ENCODE results near the gene ID3. TPM values are rescaled to one million over a fixed set of nuclear protein-coding genes. Genes with fewer than 3 reads are reported as not detected.

The ID3 gene
- total and polyA plus RNA-seq, 2 of the 8 experiments (the other 6 are each of a cell fraction or from before 2014, with no cell fraction given) = 240 to 304 TPM

DNA sequence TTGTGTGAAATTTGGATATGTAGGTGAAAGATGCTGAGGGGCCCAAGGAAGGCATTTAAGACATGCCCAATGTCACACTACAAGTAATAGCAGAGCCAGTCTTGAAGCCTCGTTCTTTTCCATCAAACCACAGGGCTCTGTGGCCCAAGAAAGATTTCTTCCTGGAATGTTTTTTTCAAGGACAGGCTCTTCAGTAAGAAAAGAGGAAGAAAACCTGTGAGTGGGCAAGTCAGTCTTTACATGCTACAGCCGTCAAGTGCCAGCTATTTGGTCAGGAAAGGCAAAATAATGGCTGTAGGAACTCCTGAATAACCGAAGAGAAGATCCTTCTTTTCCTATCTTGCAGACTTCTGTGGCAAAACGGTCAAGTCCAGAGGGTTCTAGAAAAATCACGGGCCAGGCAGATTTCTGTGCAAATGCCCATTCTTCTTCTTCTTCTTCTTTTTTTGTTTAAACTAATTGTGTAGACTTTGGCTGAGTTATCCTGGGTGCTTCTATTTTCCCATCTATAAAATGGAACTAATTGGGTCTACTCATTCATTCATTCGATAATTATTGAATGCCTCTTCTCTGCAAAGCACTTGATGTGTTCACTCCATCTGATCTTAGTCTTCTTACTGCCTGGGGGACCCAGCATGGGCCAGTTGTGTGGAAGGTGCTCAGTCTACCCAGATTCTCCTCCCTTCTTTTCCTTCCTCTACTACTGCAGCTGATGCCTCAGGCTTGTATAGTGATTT is 1.9 kb upstream of the ID3 start:
- Histone ChIP-seq H3K27ac (ENCODE audit: low read depth, low read length) (no peak overlapping the region), H2AFZ (ENCODE audit: low read length) (no peak overlapping the region), H3K4me2 (ENCODE audit: insufficient read depth in 1 of 2, low read depth in 2 of 2, low read length in 2 of 2) (peak overlapping the region; percentile 37 to 98; a peak in 2 of 4 replicates), H3K4me3 (ENCODE audit: extremely low read depth in 1 of 4, insufficient read depth in 2 of 4, low read depth in 3 of 4, low read length in 4 of 4) (no peak overlapping the region; a peak in 1 of 8 replicates), H3K79me2 (ENCODE audit: control insufficient read depth in 1 of 2, insufficient read depth in 2 of 2, low read length in 2 of 2) (peaks cover 4 to 20% of the 10 kb centered on the region in 2 experiments), H3K14ac (ENCODE audit: insufficient read length) (no peak overlapping the region), H2BK120ac (replicated peaks; ENCODE audit: low read depth, low read length) (no peak overlapping the region), H3K56ac (replicated peaks; ENCODE audit: insufficient read length, low read depth, low read length) (no peak overlapping the region), H4K91ac (replicated peaks; ENCODE audit: insufficient read length, low read length) (no peak overlapping the region), H3K23ac (ENCODE audit: insufficient read length) (no peak overlapping the region), H2BK15ac (ENCODE audit: low read length) (no peak overlapping the region), H2BK12ac (ENCODE audit: low read depth, low read length) (peak overlapping the region; percentile 88), H3K18ac (ENCODE audit: extremely low read depth, low read length) (peak overlapping the region; percentile 44; the same call in 1 of the 2 replicates), H2BK5ac (ENCODE audit: low read depth, low read length) (peak overlapping the region; percentile 67; the same call in 1 of the 2 replicates), H3K4me1 (replicated peaks in 1 of 4; ENCODE audit: control insufficient read depth in 3 of 4, insufficient read depth in 4 of 4, low read length in 3 of 4) (peaks cover 14 to 37% (median 21%) of the 10 kb centered on the region in 4 experiments), H2AK5ac (ENCODE audit: low read depth, low read length) (peak overlapping the region; percentile 84), H3K27me3 (replicated peaks in 1 of 4; ENCODE audit: control insufficient read depth in 3 of 4, extremely low read depth in 1 of 4, insufficient read depth in 3 of 4, low read length in 3 of 4) (peaks cover 0 to 4% (median 0%) of the 10 kb centered on the region in 4 experiments; a peak in 3 of 7 replicates), H3K23me2 (ENCODE audit: low read depth, low read length) (peaks cover 17% of the 10 kb centered on the region), H3K36me3 (ENCODE audit: control insufficient read depth in 2 of 4, insufficient read depth in 4 of 4, low read length in 3 of 4) (peaks cover 0 to 19% (median 0%) of the 10 kb centered on the region in 4 experiments; a peak in 5 of 8 replicates), H4K20me1 (replicated peaks in 1 of 2; ENCODE audit: control insufficient read depth in 1 of 2, insufficient read depth in 2 of 2, low read length in 2 of 2) (peaks cover 5 to 13% of the 10 kb centered on the region in 2 experiments), H3K9me3 (ENCODE audit: insufficient read depth in 2 of 2, low read depth in 1 of 2, low read length in 1 of 2) (no peaks in the 10 kb centered on the region), H4K8ac (ENCODE audit: extremely low read depth, insufficient read depth, low read length) (no peak overlapping the region), H3K4ac (replicated peaks; ENCODE audit: insufficient read length, low read depth, low read length) (no peak overlapping the region), H2BK20ac (ENCODE audit: low read length) (peak overlapping the region; percentile 92), H3K9ac (replicated peaks in 1 of 4; ENCODE audit: extremely low read depth in 1 of 4, low read depth in 3 of 4, low read length in 3 of 4) (no peak overlapping the region), H4K5ac (ENCODE audit: insufficient read length, low read depth, low read length) (no peak overlapping the region), H3K79me1 (ENCODE audit: low read depth, low read length) (no peaks in the 10 kb centered on the region; the same call in 1 of the 2 replicates)
- DNase-seq (ENCODE audit: low read depth in 1 of 2, low spot score in 2 of 2) (no peak), FAIRE-seq (no peak)
- WGBS, 2 experiments (ENCODE audit: extremely low coverage in 1 of 2, insufficient coverage in 1 of 2, insufficient read length in 1 of 2, insufficient replicate concordance in 2 of 2, low coverage in 1 of 2, low lambda C conversion rate in 2 of 2, missing lambda C conversion rate in 1 of 2) = 85% methylated on average over 6 of the region's 6 CpGs; no CpG with 5 or more reads in 1 of the 2 experiments
- ChIA-PET POLR2A (ENCODE audit: partially characterized antibody) (interaction anchor here (0.9 to 20.4 kb wide), 6 partner anchors 8 to 135 kb away, joined by 3 to 547 read pairs (median 6); no protein-coding TSS in a partner anchor), CTCF (ENCODE audit: partially characterized antibody) (interaction anchor here (0.9 to 12.3 kb wide), 6 partner anchors 8 to 74 kb away, joined by 3 to 143 read pairs (median 4); no protein-coding TSS in a partner anchor)
- TF ChIP-seq JUND (IDR thresholded peaks at IDR 0.05; ENCODE audit: low read length) (no peak), POLR2AphosphoS5 (IDR thresholded peaks at IDR 0.05; ENCODE audit: low read depth, low read length) (no peak), CREB1 (IDR thresholded peaks at IDR 0.05) (no peak), SRF (IDR thresholded peaks at IDR 0.05; ENCODE audit: low read depth, low read length) (no peak), SP1 (IDR thresholded peaks at IDR 0.05; ENCODE audit: low read depth, low read length) (no peak), FOSL1 (IDR thresholded peaks at IDR 0.05; ENCODE audit: insufficient read depth, low read depth, low read length) (no peak), CHD1 (IDR thresholded peaks at IDR 0.05; ENCODE audit: low read depth, low read length) (no peak), SIX5 (IDR thresholded peaks at IDR 0.05; ENCODE audit: low read depth, low read length) (no peak)

All from H1 (cell line).